Uterus (tissue), 4 donors: ENCODE measurements around the gene COL28A1. TPM values are rescaled to one million over a fixed set of nuclear protein-coding genes. Genes with fewer than 3 reads are reported as not detected.

Experiments
- DNase-seq, 2 donors: peaks; one replicate each; pipeline ENCODE4 v3.0.0-alpha.2; 2019 to 2020
- H3K27ac ChIP-seq, 2 donors: fragments of 200-600 bp; sonication (generic); 1 replicate in 1 of 2; 2 replicates in 1 of 2; pipeline ENCODE4 v1.5.1; 2016 to 2018
- H3K27me3 ChIP-seq, 2 donors: fragments of 200-600 bp; sonication (generic); one replicate each; pipeline ENCODE4 v1.5.1; 2018 to 2019; ENCODE audit warnings: control low read depth in 1 of 2
- H3K36me3 ChIP-seq, 2 donors: fragments of 200-600 bp; sonication (generic); one replicate each; pipeline ENCODE4 v1.5.1; 2019; ENCODE audit warnings: control low read depth in 1 of 2
- H3K4me1 ChIP-seq, 2 donors: fragments of 200-600 bp; sonication (generic); one replicate each; pipeline ENCODE4 v1.5.1; 2018 to 2019; ENCODE audit warnings: control low read depth in 1 of 2
- H3K4me3 ChIP-seq, 2 donors: fragments of 200-600 bp; sonication (generic); 1 replicate in 1 of 2; 2 replicates in 1 of 2; pipeline ENCODE4 v1.5.1; 2018 to 2019; ENCODE audit warnings: mild to moderate bottlenecking in 1 of 2
- H3K9me3 ChIP-seq, 2 donors: fragments of 200-600 bp; sonication (generic); one replicate each; pipeline ENCODE4 v1.5.1; 2019; ENCODE audit warnings: control low read depth in 1 of 2
- POLR2A ChIP-seq, 2 donors: fragments of 450-650 bp; IDR thresholded peaks; one replicate each; pipeline ENCODE4 v1.6.1; 2016; ENCODE audit warnings: antibody characterized with exemption in 2 of 2, mild to moderate bottlenecking in 1 of 2, moderate library complexity in 1 of 2
- intact Hi-C: fragments of 100-400 bp; cut with DNase I; formaldehyde crosslinking; loops from one replicate; pipeline ENCODE4 v1.15.1; 2023; ENCODE audit warnings: low total_unique reads
- total RNA-seq, 4 donors: library from RNA; depleted of rRNA in 3 of 4; stranded (reverse); fragments of >200 nt in 3 of 4; gene quantifications; one replicate each; pipeline versions ENCODE4 v1.1.0 to v1.2.4, GENCODE V29; 2014 to 2023
- TF ChIP-seq, protein P1 (sequence below), 4 experiments: fragments of 200-600 bp in 2 of 4; fragments of 450-650 bp in 2 of 4; sonication (generic) in 2 of 4; IDR thresholded peaks; one replicate each; pipeline ENCODE4 v1.5.1; 2016 to 2019; ENCODE audit warnings: antibody characterized with exemption in 4 of 4, mild to moderate bottlenecking in 2 of 4, moderate library complexity in 1 of 4
- donor health status: DM: yes; HTN: yes; CAD: no.

COL28A1 gene
- total RNA-seq, 4 donors from 2014 or later: 0.26 to 6.8 (median 1.7) TPM

DNA sequence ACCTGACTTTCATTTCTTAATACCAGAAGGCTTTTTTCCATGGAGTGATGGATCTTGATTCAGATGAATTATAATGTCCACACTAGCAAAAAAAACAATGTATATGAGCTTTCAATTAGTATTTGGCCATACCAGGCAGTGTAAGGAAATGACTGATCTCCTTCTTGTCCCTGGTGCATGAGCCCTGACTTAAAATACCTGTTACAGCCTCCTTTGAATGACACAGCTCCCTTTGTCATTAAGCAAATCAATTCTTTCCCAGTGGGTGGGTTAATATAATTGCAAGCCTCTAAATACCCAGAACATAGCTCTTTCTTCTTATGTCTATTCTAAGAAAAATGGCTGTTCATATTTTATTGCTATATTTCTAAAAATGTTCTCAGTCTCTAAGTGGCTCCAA, 188.6 kb downstream of the COL28A1 start:
- Histone ChIP-seq H3K4me3 (no peak overlapping the region), H3K27ac (no peak overlapping the region), H3K9me3 (no peaks in the 10 kb centered on the region), H3K4me1 (no peaks in the 10 kb centered on the region), H3K36me3 (no peaks in the 10 kb centered on the region), H3K27me3 (no peaks in the 10 kb centered on the region)
- intact Hi-C loops: no loop called here
- TF ChIP-seq, protein P1, sequence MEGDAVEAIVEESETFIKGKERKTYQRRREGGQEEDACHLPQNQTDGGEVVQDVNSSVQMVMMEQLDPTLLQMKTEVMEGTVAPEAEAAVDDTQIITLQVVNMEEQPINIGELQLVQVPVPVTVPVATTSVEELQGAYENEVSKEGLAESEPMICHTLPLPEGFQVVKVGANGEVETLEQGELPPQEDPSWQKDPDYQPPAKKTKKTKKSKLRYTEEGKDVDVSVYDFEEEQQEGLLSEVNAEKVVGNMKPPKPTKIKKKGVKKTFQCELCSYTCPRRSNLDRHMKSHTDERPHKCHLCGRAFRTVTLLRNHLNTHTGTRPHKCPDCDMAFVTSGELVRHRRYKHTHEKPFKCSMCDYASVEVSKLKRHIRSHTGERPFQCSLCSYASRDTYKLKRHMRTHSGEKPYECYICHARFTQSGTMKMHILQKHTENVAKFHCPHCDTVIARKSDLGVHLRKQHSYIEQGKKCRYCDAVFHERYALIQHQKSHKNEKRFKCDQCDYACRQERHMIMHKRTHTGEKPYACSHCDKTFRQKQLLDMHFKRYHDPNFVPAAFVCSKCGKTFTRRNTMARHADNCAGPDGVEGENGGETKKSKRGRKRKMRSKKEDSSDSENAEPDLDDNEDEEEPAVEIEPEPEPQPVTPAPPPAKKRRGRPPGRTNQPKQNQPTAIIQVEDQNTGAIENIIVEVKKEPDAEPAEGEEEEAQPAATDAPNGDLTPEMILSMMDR (IDR thresholded peaks at IDR 0.05): no peak
- no peak for TF ChIP-seq POLR2A (IDR thresholded peaks at IDR 0.05)
- no peak for DNase-seq

DNA sequence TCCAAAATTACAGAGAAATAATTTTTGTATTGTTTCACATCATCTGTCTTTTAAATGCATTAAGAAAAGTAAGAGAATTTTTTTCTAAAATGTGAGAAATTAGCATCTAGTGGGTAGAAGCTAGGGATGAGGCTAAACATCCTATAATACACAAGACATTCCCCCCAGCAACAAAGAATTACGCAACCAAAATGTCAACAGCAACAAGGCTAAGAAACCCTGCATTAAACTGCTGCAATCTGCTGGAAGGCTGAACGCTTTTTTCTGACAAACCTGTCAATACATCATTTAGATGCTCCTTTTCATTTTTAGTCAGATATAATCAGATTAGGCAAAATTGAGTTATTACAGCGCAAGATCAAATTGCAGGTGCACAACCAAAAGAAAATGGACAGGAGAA, 191.1 kb downstream of the COL28A1 start:
- Histone ChIP-seq H3K4me1 (no peaks in the 10 kb centered on the region), H3K4me3 (no peak overlapping the region), H3K36me3 (no peaks in the 10 kb centered on the region), H3K9me3 (no peaks in the 10 kb centered on the region), H3K27ac (no peak overlapping the region), H3K27me3 (no peaks in the 10 kb centered on the region)
- intact Hi-C loops: no loop called here
- no peak for DNase-seq
- TF ChIP-seq, protein P1 (IDR thresholded peaks at IDR 0.05): no peak
- no peak for TF ChIP-seq POLR2A (IDR thresholded peaks at IDR 0.05)

DNA sequence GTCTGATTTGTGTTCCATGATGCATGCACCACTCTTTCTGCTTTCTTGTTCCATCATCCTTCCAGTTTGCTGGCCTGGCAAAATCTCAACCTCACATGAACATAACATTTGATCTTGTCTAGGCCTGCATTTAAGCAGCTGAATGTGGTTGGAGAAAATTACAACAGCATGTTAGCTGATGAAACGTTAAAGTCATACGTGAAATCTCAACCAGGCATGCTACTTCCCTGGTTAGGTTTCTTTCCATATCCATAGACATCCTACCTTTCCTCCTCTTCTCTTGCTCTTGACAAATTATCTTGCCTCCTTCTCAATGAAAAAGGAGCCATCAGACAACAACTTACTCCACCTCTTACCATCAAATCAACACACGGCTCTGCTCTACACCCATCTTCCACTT, 199.8 kb downstream of the COL28A1 start:
- Histone ChIP-seq H3K9me3 (no peaks in the 10 kb centered on the region), H3K27ac (no peak overlapping the region), H3K36me3 (no peaks in the 10 kb centered on the region), H3K4me1 (no peaks in the 10 kb centered on the region), H3K4me3 (no peak overlapping the region), H3K27me3 (no peaks in the 10 kb centered on the region)
- no peak for TF ChIP-seq POLR2A (IDR thresholded peaks at IDR 0.05)
- TF ChIP-seq, protein P1 (IDR thresholded peaks at IDR 0.05): no peak
- no peak for DNase-seq
- intact Hi-C loops: no loop called here

DNA sequence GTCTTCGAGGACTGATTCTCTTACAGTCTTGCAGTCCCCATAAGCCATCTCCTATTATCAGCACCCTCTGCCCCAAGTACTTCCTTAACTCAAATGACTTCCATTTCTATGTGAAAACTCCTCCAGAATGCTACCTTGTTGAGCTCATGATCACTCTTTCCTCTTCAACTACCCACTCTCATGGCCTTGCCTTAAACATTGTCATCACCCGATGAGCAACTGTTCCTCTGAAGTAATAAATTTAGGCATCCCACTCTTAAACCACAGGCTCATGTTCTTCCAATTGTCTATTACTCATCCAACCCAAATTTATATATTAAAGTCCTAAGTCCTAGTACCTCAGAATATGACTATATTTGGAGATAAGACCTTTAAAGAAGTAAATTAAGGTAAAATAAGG, 200.5 kb downstream of the COL28A1 start:
- Histone ChIP-seq H3K27ac (no peak overlapping the region), H3K4me1 (no peaks in the 10 kb centered on the region), H3K9me3 (no peaks in the 10 kb centered on the region), H3K4me3 (no peak overlapping the region), H3K36me3 (no peaks in the 10 kb centered on the region), H3K27me3 (no peaks in the 10 kb centered on the region)
- intact Hi-C loops: no loop called here
- no peak for TF ChIP-seq POLR2A (IDR thresholded peaks at IDR 0.05)
- TF ChIP-seq, protein P1 (IDR thresholded peaks at IDR 0.05): no peak
- no peak for DNase-seq

DNA sequence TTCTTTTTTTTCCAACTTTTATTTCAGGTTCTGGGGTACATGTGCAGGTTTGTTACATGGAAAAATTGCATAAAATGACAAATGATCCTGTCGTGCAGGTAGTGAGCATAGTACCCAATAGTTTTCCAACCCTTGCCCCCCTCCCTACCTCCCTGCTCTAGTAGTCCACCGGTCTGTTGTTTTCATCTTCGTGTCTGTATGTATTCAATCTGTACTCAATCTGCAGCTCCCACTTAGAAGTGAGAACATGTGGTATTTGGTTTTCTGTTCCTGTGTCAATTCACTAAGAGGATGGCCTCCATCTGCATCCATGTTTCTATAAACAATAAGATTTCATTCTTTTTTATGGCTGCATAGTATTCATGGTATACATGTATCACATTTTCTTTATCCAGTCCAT, 202.1 kb downstream of the COL28A1 start:
- no peak for DNase-seq
- Histone ChIP-seq H3K27ac (no peak overlapping the region), H3K4me1 (no peaks in the 10 kb centered on the region), H3K9me3 (no peaks in the 10 kb centered on the region), H3K27me3 (no peaks in the 10 kb centered on the region), H3K36me3 (no peaks in the 10 kb centered on the region), H3K4me3 (no peak overlapping the region)
- TF ChIP-seq, protein P1 (IDR thresholded peaks at IDR 0.05): no peak
- TF ChIP-seq POLR2A (IDR thresholded peaks at IDR 0.05): no peak
- intact Hi-C loops: no loop called here
